HepG2 (cell line): ENCODE measurements around the gene COX14. TPM values are rescaled to one million over a fixed set of nuclear protein-coding genes. Genes with fewer than 3 reads are reported as not detected.

Experiments
- ATAC-seq: fragments of 200-7000 bp; cut with Tn5 transposase; 3 replicates; pipeline ENCODE4 v1.9.1; 2020; ENCODE audit warnings: mild to moderate bottlenecking, moderate library complexity
- BruUV-seq: library from RNA; stranded (reverse); fragments of 400-500 nt; replicated peaks from 2 replicates; lab custom pipeline; 2021; lab: Mats Ljungman, UMichigan
- CTCF ChIA-PET: fragments of 300-600 bp; formaldehyde crosslinking; extraction: SDS; loops from one replicate; lab custom pipeline; 2021; ENCODE audit warnings: low total read pairs, inconsistent platforms, low intra/inter-chr PET ratio; lab: Yijun Ruan, JAX
- POLR2A ChIA-PET: fragments of 350-600 bp; sonication (Branson Sonifier 250); formaldehyde crosslinking; loops from one replicate; lab custom pipeline; 2020; ENCODE audit warnings: antibody characterized with exemption, inconsistent platforms; lab: Yijun Ruan, JAX
- DNase-seq: peaks from one replicate; pipeline ENCODE4 v3.0.0-alpha.2; 2015; ENCODE audit warnings: low spot score
- FAIRE-seq: peaks from 3 replicates; lab custom pipeline; 2011; peaks lifted over from hg19 to GRCh38; lab: Jason Lieb, UNC
- H2AFZ ChIP-seq: one replicate; pipeline ENCODE4 v1.6.1; 2011; ENCODE audit warnings: low read length, inconsistent platforms
- H3K27ac ChIP-seq: fragments of 300-600 bp; 3 replicates; pipeline ENCODE4 v1.8.0; 2011; ENCODE audit warnings: mixed run types, mild to moderate bottlenecking, mixed read lengths, low read length, inconsistent platforms; ENCODE audit not compliant: insufficient read depth; ENCODE audit errors: extremely low read length
- H3K27me3 ChIP-seq, 2 experiments: fragments of 200-600 bp in 1 of 2; 2 replicates in 1 of 2; 3 replicates in 1 of 2; pipeline versions ENCODE4 v1.6.0 to v1.8.0; 2011; ENCODE audit warnings: low read length in 2 of 2, mild to moderate bottlenecking in 2 of 2, moderate library complexity in 2 of 2, inconsistent platforms in 1 of 2; ENCODE audit not compliant: insufficient read depth in 2 of 2, control insufficient read depth in 1 of 2
- H3K36me3 ChIP-seq, 2 experiments: fragments of 200-600 bp in 1 of 2; replicated peaks in 1 of 2; 2 replicates in 1 of 2; 3 replicates in 1 of 2; pipeline versions ENCODE4 v1.5.1 to v1.8.0; 2011; ENCODE audit warnings: low read length in 2 of 2, inconsistent platforms in 1 of 2; ENCODE audit not compliant: insufficient read depth in 2 of 2, control insufficient read depth in 1 of 2
- H3K4me1 ChIP-seq: 2 replicates; pipeline ENCODE4 v1.5.1; 2012; ENCODE audit warnings: low read length, inconsistent platforms; ENCODE audit not compliant: insufficient read depth
- H3K4me2 ChIP-seq: 2 replicates; pipeline ENCODE4 v1.6.0; 2011; ENCODE audit warnings: low read depth, low read length, inconsistent platforms
- H3K4me3 ChIP-seq, 3 experiments: fragments of 200-600 bp in 1 of 3; sonication (generic), shearing (Covaris generic) in 1 of 3; replicated peaks in 1 of 3; 2 replicates each; pipeline ENCODE4 v1.5.1; 2011 to 2016; ENCODE audit warnings: low read length in 3 of 3, inconsistent platforms in 2 of 3, low read depth in 2 of 3, mild to moderate bottlenecking in 2 of 3, control low read depth in 1 of 3, mixed read lengths in 1 of 3; ENCODE audit not compliant: insufficient read depth in 1 of 3
- H3K79me2 ChIP-seq: one replicate; pipeline ENCODE4 v1.6.1; 2011; ENCODE audit warnings: low read length, inconsistent platforms; ENCODE audit not compliant: insufficient read depth
- H3K9ac ChIP-seq: 2 replicates; pipeline ENCODE4 v1.6.0; 2011; ENCODE audit warnings: mild to moderate bottlenecking, low read depth, low read length, inconsistent platforms; ENCODE audit not compliant: insufficient read depth
- H3K9me3 ChIP-seq: 2 replicates; pipeline ENCODE4 v1.5.1; 2012; ENCODE audit warnings: mild to moderate bottlenecking, low read length
- H4K20me1 ChIP-seq: 2 replicates; pipeline ENCODE4 v1.6.0; 2011; ENCODE audit warnings: inconsistent platforms, mild to moderate bottlenecking, low read length, moderate library complexity; ENCODE audit not compliant: insufficient read depth
- CEBPB ChIP-seq: IDR thresholded peaks from 2 replicates; pipeline ENCODE4 v1.6.1; 2011; ENCODE audit warnings: low read depth, low read length, improper control_type of control experiment, borderline replicate concordance
- FOXA1 ChIP-seq, 2 experiments: fragments of 450-650 bp in 1 of 2; sonication (generic) in 1 of 2; formaldehyde crosslinking in 1 of 2; IDR thresholded peaks; 2 replicates each; pipeline versions ENCODE4 v1.4.0 to v1.6.1; 2016 to 2020; ENCODE audit warnings: missing genetic modification reagents in 1 of 2
- FOXA3 ChIP-seq: IDR thresholded peaks from 2 replicates; pipeline ENCODE4 v1.6.1; 2016; ENCODE audit warnings: missing genetic modification reagents, missing compliant biosample characterization
- ISX ChIP-seq: sonication (generic); formaldehyde crosslinking; conservative IDR thresholded peaks from 2 replicates; pipeline ENCODE4 v1.5.0; 2020; ENCODE audit warnings: missing genetic modification reagents
- PHF20 ChIP-seq: sonication (generic); formaldehyde crosslinking; IDR thresholded peaks from 2 replicates; pipeline ENCODE4 v1.5.0; 2020; ENCODE audit warnings: mild to moderate bottlenecking, missing genetic modification reagents
- POLR2AphosphoS5 ChIP-seq: IDR thresholded peaks from 2 replicates; pipeline ENCODE4 v1.6.1; 2012; ENCODE audit warnings: low read depth, low read length
- RAD21 ChIP-seq: fragments of 450-650 bp; formaldehyde crosslinking; IDR thresholded peaks from 2 replicates; pipeline ENCODE4 v1.5.0; 2020; ENCODE audit warnings: mild to moderate bottlenecking
- RCOR2 ChIP-seq: IDR thresholded peaks from 2 replicates; pipeline ENCODE4 v1.6.1; 2016; ENCODE audit warnings: missing biosample characterization, missing genetic modification reagents
- RXRB ChIP-seq: IDR thresholded peaks from 2 replicates; pipeline ENCODE4 v1.6.1; 2016; ENCODE audit warnings: borderline replicate concordance, missing genetic modification reagents, missing compliant biosample characterization
- SAP130 ChIP-seq: IDR thresholded peaks from 2 replicates; pipeline ENCODE4 v1.6.1; 2016; ENCODE audit warnings: low read depth
- SIN3B ChIP-seq: fragments of 150-350 bp; IDR thresholded peaks from 2 replicates; pipeline ENCODE4 v1.6.1; 2014; ENCODE audit warnings: low read length
- SMC3 ChIP-seq: IDR thresholded peaks from 2 replicates; pipeline ENCODE4 v1.6.1; 2011; ENCODE audit warnings: low read length, improper control_type of control experiment
- SOX13 ChIP-seq, 3 experiments: fragments of 450-650 bp in 1 of 3; sonication (generic) in 1 of 3; formaldehyde crosslinking in 1 of 3; IDR thresholded peaks in 2 of 3; conservative IDR thresholded peaks in 1 of 3; 2 replicates each; pipeline versions ENCODE4 v1.5.0 to v1.6.1; 2016 to 2020; ENCODE audit warnings: antibody characterized with exemption in 1 of 3, mild to moderate bottlenecking in 1 of 3, missing compliant biosample characterization in 1 of 3, missing genetic modification reagents in 1 of 3, moderate library complexity in 1 of 3
- STAG1 ChIP-seq: sonication (generic); formaldehyde crosslinking; IDR thresholded peaks from 2 replicates; pipeline ENCODE4 v1.4.0; 2020; ENCODE audit warnings: missing genetic modification reagents
- TERF1 ChIP-seq: sonication (generic); formaldehyde crosslinking; IDR thresholded peaks from 2 replicates; pipeline ENCODE4 v1.8.0; 2022; ENCODE audit warnings: mild to moderate bottlenecking, missing genetic modification reagents, moderate library complexity
- ZBTB20 ChIP-seq: sonication (generic); formaldehyde crosslinking; IDR thresholded peaks from 2 replicates; pipeline ENCODE4 v1.8.1; 2023; ENCODE audit warnings: missing genetic modification reagents, low read depth, mild to moderate bottlenecking, borderline replicate concordance
- ZBTB37 ChIP-seq: sonication (generic); formaldehyde crosslinking; IDR thresholded peaks from 2 replicates; pipeline ENCODE4 v1.4.0; 2020; ENCODE audit warnings: mild to moderate bottlenecking, missing genetic modification reagents
- ZNF317 ChIP-seq: sonication (generic); formaldehyde crosslinking; IDR thresholded peaks from 2 replicates; pipeline ENCODE4 v1.5.0; 2020; ENCODE audit warnings: mild to moderate bottlenecking, missing genetic modification reagents
- ZNF468 ChIP-seq: sonication (generic); formaldehyde crosslinking; IDR thresholded peaks from 2 replicates; pipeline ENCODE4 v1.8.0; 2022; ENCODE audit warnings: mild to moderate bottlenecking, moderate library complexity, missing genetic modification reagents
- ZNF607 ChIP-seq: sonication (generic); formaldehyde crosslinking; IDR thresholded peaks from 2 replicates; pipeline ENCODE4 v1.5.1; 2020; ENCODE audit warnings: missing genetic modification reagents, mild to moderate bottlenecking, borderline replicate concordance
- WGBS: methylation state at CpG from one replicate; pipeline ENCODE4 v1.1.6; 2017; ENCODE audit warnings: low lambda C conversion rate; 5-methylcytosine and 5-hydroxymethylcytosine counted together
- in situ Hi-C: cut with HindIII; loops from 2 replicates; pipeline ENCODE4 v1.10.0; 2017; ENCODE audit warnings: low pct_unique_long_range_greater_than_20kb; ENCODE audit not compliant: extremely low pct_ligation_motif_present
- intact Hi-C: fragments of 100-400 bp; cut with micrococcal nuclease; formaldehyde crosslinking; loops from one replicate; pipeline ENCODE4 v1.10.0; 2022; ENCODE audit not compliant: unreplicated experiment
- polyA plus RNA-seq, 8 experiments: library from polyadenylated mRNA; depleted of rRNA in 3 of 8; stranded (reverse) in 7 of 8; unstranded in 1 of 8; fragments of >200 nt; fragmentation: Illumina TruSeq in 4 of 8; extraction: Trizol in 4 of 8; gene quantifications; 2 replicates each; pipeline versions ENCODE4 v1.2.1 to v1.2.3, GENCODE V29; 2011 to 2016; ENCODE audit warnings: low read depth in 4 of 8, missing spikeins in 1 of 8, mixed read lengths in 1 of 8; ENCODE audit not compliant: insufficient read depth in 1 of 8
- total RNA-seq, 5 experiments: library from RNA; depleted of rRNA; stranded (reverse); fragments of >200 nt; fragmentation: Illumina TruSeq; extraction: Trizol; gene quantifications; 2 replicates each; pipeline ENCODE4 v1.2.3, GENCODE V29; 2016; ENCODE audit warnings: low read depth in 1 of 5

COX14 gene
- total and polyA plus RNA-seq, 2 of the 13 experiments (the other 11 are each of a cell fraction or from before 2014, with no cell fraction given): 53.0 to 71.6 TPM

- no TSS peak for BruUV-seq
- peaks cover 45% of the 10 kb centered on the region for H3K4me1 ChIP-seq
- peaks cover 4% of the 10 kb centered on the region; the same call in 1 of the 2 replicates for H4K20me1 ChIP-seq
- ChIA-PET POLR2A (interaction anchor here (1.6 to 7.4 kb wide), 4 partner anchors 12 to 78 kb away, joined by 6 to 265 read pairs (median 10); partner anchors contain the start of genes CERS5, COX14 and GPD1), CTCF (interaction anchor here (1.0 to 2.0 kb wide), 2 partner anchors 14 to 23 kb away, joined by 4 to 5 read pairs; partner anchors contain the start of gene COX14)
- peak; percentile 68 for DNase-seq
- peak; percentile 55 for ATAC-seq
- H3K9ac ChIP-seq: no peak overlapping the region
- H3K27ac ChIP-seq: peak overlapping the region; percentile 43
- FAIRE-seq: peak; percentile 90
- H3K9me3 ChIP-seq: no peaks in the 10 kb centered on the region
- H3K79me2 ChIP-seq: peaks cover 17% of the 10 kb centered on the region
- H3K36me3 ChIP-seq: peaks cover 20 to 52% of the 10 kb centered on the region in 2 experiments
- in situ Hi-C loops: no loop called here
- WGBS: 23% methylated on average over 3 of the region's 3 CpGs
- H2AFZ ChIP-seq: no peak overlapping the region
- no peak overlapping the region for H3K4me3 ChIP-seq
- intact Hi-C loops: no loop called here
- H3K4me2 ChIP-seq: 0 out of 2 replicates have a peak overlapping the region, but pooled peaks have one; percentile 0
- H3K27me3 ChIP-seq: no peaks in the 10 kb centered on the region
- TF ChIP-seq RXRB (CRISPR knock-in tag) (no peak), PHF20 (CRISPR knock-in tag) (no peak), TERF1 (no peak), POLR2AphosphoS5 (no peak), ISX (CRISPR knock-in tag) (no peak), FOXA3 (CRISPR knock-in tag) (peak; percentile 38; the same call in 1 of the 2 replicates), ZNF468 (no peak), RCOR2 (CRISPR knock-in tag) (no peak), SIN3B (0 out of 2 replicates have a peak, but pooled peaks have one; percentile 13), ZBTB20 (CRISPR knock-in tag) (peak; percentile 46; the same call in 1 of the 2 replicates), ZNF317 (CRISPR knock-in tag) (no peak), SOX13 (IDR thresholded peaks at IDR 0.05) (no peak), SOX13 (CRISPR knock-in tag; conservative IDR thresholded peaks at IDR 0.05 in 1 of 2, IDR thresholded peaks at IDR 0.05 in 1 of 2) (0 out of 4 replicates have a peak, but pooled peaks of 1 of the 2 experiments have one; percentile 4), FOXA1 (IDR thresholded peaks at IDR 0.05) (no peak), FOXA1 (CRISPR knock-in tag; IDR thresholded peaks at IDR 0.05) (peak; percentile 53; the same call in 1 of the 2 replicates), CEBPB (peak; percentile 65), SAP130 (CRISPR knock-in tag) (peak; percentile 27; the same call in 1 of the 2 replicates), ZNF607 (0 out of 2 replicates have a peak, but pooled peaks have one; percentile 26), RAD21 (peak; percentile 38; the same call in 1 of the 2 replicates), SMC3 (peak; percentile 42; the same call in 1 of the 2 replicates), STAG1 (CRISPR knock-in tag) (peak; percentile 61), ZBTB37 (peak; percentile 77; the same call in 1 of the 2 replicates)
Observed at GRCh38 chr12:50088577-50089335, 23.3 kb upstream of the COX14 start.
